ENCODE measurements around the gene AFM.
A peak's percentile ranks its signal among the peaks of the same experiment; 100 is the strongest.

AFM gene

GRCh38 chr4:73438048-73438447, 43.5 kb upstream of the AFM start:
- DNase-seq (ENCODE audit: insufficient read length, low spot score), result no peak
- no peak for TF ChIP-seq POLR2A (IDR thresholded peaks at IDR 0.05; ENCODE audit: low read depth, low read length)
- FAIRE-seq, result no peak

- no peak for DNase-seq (ENCODE audit: insufficient read length, low spot score)
- no peak for FAIRE-seq
- TF ChIP-seq PAX5 (IDR thresholded peaks at IDR 0.05; ENCODE audit: insufficient read depth, low read length, severe bottlenecking) (no peak), POLR2AphosphoS5 (IDR thresholded peaks at IDR 0.05; ENCODE audit: low read depth, low read length) (no peak), TAF1 (IDR thresholded peaks at IDR 0.05; ENCODE audit: low read depth, low read length) (no peak), SPI1 (IDR thresholded peaks at IDR 0.05; ENCODE audit: low read depth, low read length) (no peak), POU2F2 (IDR thresholded peaks at IDR 0.05; ENCODE audit: low read depth, low read length) (no peak), POLR2A (IDR thresholded peaks at IDR 0.05; ENCODE audit: low read depth, low read length) (no peak)
These were observed 42.8 kb upstream of the AFM start for GRCh38 chr4:73438582-73439215.

- no peak for FAIRE-seq
- TF ChIP-seq PAX5 (IDR thresholded peaks at IDR 0.05; ENCODE audit: insufficient read depth, low read length, severe bottlenecking) (no peak), SPI1 (IDR thresholded peaks at IDR 0.05; ENCODE audit: low read depth, low read length) (no peak), POLR2A (IDR thresholded peaks at IDR 0.05; ENCODE audit: low read depth, low read length) (no peak), TAF1 (IDR thresholded peaks at IDR 0.05; ENCODE audit: low read depth, low read length) (no peak), POLR2AphosphoS5 (IDR thresholded peaks at IDR 0.05; ENCODE audit: low read depth, low read length) (no peak), POU2F2 (IDR thresholded peaks at IDR 0.05; ENCODE audit: low read depth, low read length) (no peak)
These were observed 42.1 kb upstream of the AFM start for GRCh38 chr4:73439445-73439844.

GRCh38 chr4:73439991-73440390, 41.6 kb upstream of the AFM start:
- FAIRE-seq (no peak), DNase-seq (ENCODE audit: insufficient read length, low spot score) (no peak)
- TF ChIP-seq PAX5 (IDR thresholded peaks at IDR 0.05; ENCODE audit: insufficient read depth, low read length, severe bottlenecking) (no peak), POLR2AphosphoS5 (IDR thresholded peaks at IDR 0.05; ENCODE audit: low read depth, low read length) (no peak), TAF1 (IDR thresholded peaks at IDR 0.05; ENCODE audit: low read depth, low read length) (no peak), POU2F2 (IDR thresholded peaks at IDR 0.05; ENCODE audit: low read depth, low read length) (no peak), POLR2A (IDR thresholded peaks at IDR 0.05; ENCODE audit: low read depth, low read length) (no peak), SPI1 (IDR thresholded peaks at IDR 0.05; ENCODE audit: low read depth, low read length) (no peak)

More at GRCh38 chr4:73439445-73439844, 42.1 kb upstream of the AFM start:
- no peak for DNase-seq (ENCODE audit: insufficient read length, low spot score)

- no peak for FAIRE-seq
- TF ChIP-seq POLR2A (IDR thresholded peaks at IDR 0.05; ENCODE audit: low read depth, low read length) (no peak), TAF1 (IDR thresholded peaks at IDR 0.05; ENCODE audit: low read depth, low read length) (no peak), SPI1 (IDR thresholded peaks at IDR 0.05; ENCODE audit: low read depth, low read length) (no peak), POLR2AphosphoS5 (IDR thresholded peaks at IDR 0.05; ENCODE audit: low read depth, low read length) (no peak), POU2F2 (IDR thresholded peaks at IDR 0.05; ENCODE audit: low read depth, low read length) (no peak), PAX5 (IDR thresholded peaks at IDR 0.05; ENCODE audit: insufficient read depth, low read length, severe bottlenecking) (no peak)
- no peak for DNase-seq (ENCODE audit: insufficient read length, low spot score)
These were observed 40.9 kb upstream of the AFM start for GRCh38 chr4:73440653-73441052.

GRCh38 chr4:73442275-73442674, 39.3 kb upstream of the AFM start:
- no peak for FAIRE-seq
- DNase-seq (ENCODE audit: insufficient read length, low spot score), result no peak
- TF ChIP-seq POU2F2 (IDR thresholded peaks at IDR 0.05; ENCODE audit: low read depth, low read length) (no peak), PAX5 (IDR thresholded peaks at IDR 0.05; ENCODE audit: insufficient read depth, low read length, severe bottlenecking) (no peak)

GRCh38 chr4:73443224-73443623, 38.3 kb upstream of the AFM start:
- TF ChIP-seq TAF1 (IDR thresholded peaks at IDR 0.05; ENCODE audit: low read depth, low read length) (no peak), SPI1 (IDR thresholded peaks at IDR 0.05; ENCODE audit: low read depth, low read length) (no peak), PAX5 (IDR thresholded peaks at IDR 0.05; ENCODE audit: insufficient read depth, low read length, severe bottlenecking) (no peak), POLR2A (IDR thresholded peaks at IDR 0.05; ENCODE audit: low read depth, low read length) (no peak), POLR2AphosphoS5 (IDR thresholded peaks at IDR 0.05; ENCODE audit: low read depth, low read length) (no peak), POU2F2 (IDR thresholded peaks at IDR 0.05; ENCODE audit: low read depth, low read length) (no peak)
- FAIRE-seq, result no peak
- DNase-seq (ENCODE audit: insufficient read length, low spot score), result no peak

GRCh38 chr4:73445383-73446335, 35.9 kb upstream of the AFM start:
- TF ChIP-seq POU2F2 (IDR thresholded peaks at IDR 0.05; ENCODE audit: low read depth, low read length), result no peak
- TF ChIP-seq TAF1 (IDR thresholded peaks at IDR 0.05; ENCODE audit: low read depth, low read length), result 0 out of 2 replicates have a peak, but pooled peaks have one; percentile 14
- no peak for TF ChIP-seq POLR2AphosphoS5 (IDR thresholded peaks at IDR 0.05; ENCODE audit: low read depth, low read length)
- no peak for TF ChIP-seq POLR2A (IDR thresholded peaks at IDR 0.05; ENCODE audit: low read depth, low read length)
- FAIRE-seq, result no peak
- no peak for DNase-seq (ENCODE audit: insufficient read length, low spot score)

GRCh38 chr4:73446336-73446938, 35.1 kb upstream of the AFM start:
- peak; percentile 7 for DNase-seq (ENCODE audit: insufficient read length, low spot score)
- FAIRE-seq, result peak; percentile 92

More at GRCh38 chr4:73446336-73446938, 35.1 kb upstream of the AFM start:
- TF ChIP-seq SPI1 (IDR thresholded peaks at IDR 0.05; ENCODE audit: low read depth, low read length) (no peak), POU2F2 (IDR thresholded peaks at IDR 0.05; ENCODE audit: low read depth, low read length) (no peak), POLR2AphosphoS5 (IDR thresholded peaks at IDR 0.05; ENCODE audit: low read depth, low read length) (no peak), POLR2A (IDR thresholded peaks at IDR 0.05; ENCODE audit: low read depth, low read length) (no peak), PAX5 (IDR thresholded peaks at IDR 0.05; ENCODE audit: insufficient read depth, low read length, severe bottlenecking) (no peak), TAF1 (IDR thresholded peaks at IDR 0.05; ENCODE audit: low read depth, low read length) (no peak)
